Measurements from ENCODE around the gene ADCYAP1. TPM values are rescaled to one million over a fixed set of nuclear protein-coding genes. Genes with fewer than 3 reads are reported as not detected.
A peak's percentile ranks its signal among the peaks of the same experiment; 100 is the strongest.

The ADCYAP1 gene
- total and polyA plus RNA-seq, 2 donors (not counting 1 experiment from before 2014, with no cell fraction given), result not detected

DNA sequence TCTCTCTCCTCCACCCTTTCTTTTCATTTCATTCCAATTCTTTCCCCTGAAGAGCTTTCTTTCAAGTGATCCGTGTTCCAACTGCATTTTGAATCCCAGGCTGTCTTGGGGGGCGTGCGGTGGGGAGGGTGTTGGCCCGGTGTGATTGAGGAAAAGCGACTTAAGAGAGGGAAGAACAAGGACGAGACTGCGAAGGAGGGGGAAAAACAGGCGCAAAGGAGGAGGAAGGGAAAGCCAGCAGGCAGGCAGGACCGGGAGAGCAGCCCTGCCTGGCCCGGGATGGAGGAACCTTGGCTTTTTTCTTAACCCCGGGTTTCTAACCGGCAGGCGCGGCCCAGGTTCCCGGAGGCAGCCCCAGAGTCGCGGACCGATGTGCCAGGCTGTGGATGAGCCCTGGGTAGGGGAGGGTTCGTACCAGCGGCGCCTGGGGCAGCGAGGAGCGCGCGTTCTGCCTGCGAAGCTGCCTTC lies 1.3 kb downstream of the ADCYAP1 start:
- no peaks in the 10 kb centered on the region for H3K79me2 ChIP-seq (ENCODE audit: control insufficient read depth, insufficient read depth, low read length)
- no peaks in the 10 kb centered on the region for H4K20me1 ChIP-seq (ENCODE audit: control insufficient read depth, insufficient read depth, low read length, poor library complexity, severe bottlenecking)
- H3K36me3 ChIP-seq (replicated peaks in 1 of 2; ENCODE audit: control extremely low read depth in 1 of 2, control insufficient read depth in 1 of 2, extremely low read depth in 1 of 2, insufficient read depth in 2 of 2, low read length in 1 of 2), result no peaks in the 10 kb centered on the region
- ChIA-PET POLR2A (no interaction called here), CTCF (no interaction called here)
- ATAC-seq (ENCODE audit: low read depth) (no peak), DNase-seq (no peak)
- H2AFZ ChIP-seq (ENCODE audit: insufficient read depth, low read depth, low read length, poor library complexity, severe bottlenecking), result no peak overlapping the region
- H3K4me1 ChIP-seq (ENCODE audit: control insufficient read depth in 2 of 2, insufficient read depth in 2 of 2, low read length in 2 of 2), result peaks cover 21 to 27% of the 10 kb centered on the region in 2 donors
- H3K27me3 ChIP-seq (replicated peaks in 1 of 4; ENCODE audit: control extremely low read depth in 1 of 4, control insufficient read depth in 3 of 4, insufficient read depth in 4 of 4, low read length in 3 of 4), result peaks cover 0 to 83% (median 36%) of the 10 kb centered on the region in 4 experiments
- H3K9ac ChIP-seq (ENCODE audit: low read length), result no peak overlapping the region
- Mint-ChIP-seq H3K27me3 (peaks cover 60% of the 10 kb centered on the region), H3K9me3 (ENCODE audit: insufficient read depth) (peaks cover 2% of the 10 kb centered on the region), H3K27ac (no peak overlapping the region), H3K4me3 (no peak overlapping the region), H3K4me1 (peaks cover 7% of the 10 kb centered on the region)
- peaks cover 0 to 47% (median 0%) of the 10 kb centered on the region in 3 donors for H3K9me3 ChIP-seq (ENCODE audit: control extremely low read depth in 1 of 3, control insufficient read depth in 2 of 3, insufficient read depth in 1 of 3, low read length in 2 of 3)
- H3K4me2 ChIP-seq (replicated peaks; ENCODE audit: low read depth, low read length, poor library complexity, severe bottlenecking), result no peak overlapping the region
- no peak for TF ChIP-seq EZH2 (IDR thresholded peaks at IDR 0.05; ENCODE audit: borderline replicate concordance, insufficient read depth, low read depth, low read length, poor library complexity, severe bottlenecking)
- TF ChIP-seq, protein P1, sequence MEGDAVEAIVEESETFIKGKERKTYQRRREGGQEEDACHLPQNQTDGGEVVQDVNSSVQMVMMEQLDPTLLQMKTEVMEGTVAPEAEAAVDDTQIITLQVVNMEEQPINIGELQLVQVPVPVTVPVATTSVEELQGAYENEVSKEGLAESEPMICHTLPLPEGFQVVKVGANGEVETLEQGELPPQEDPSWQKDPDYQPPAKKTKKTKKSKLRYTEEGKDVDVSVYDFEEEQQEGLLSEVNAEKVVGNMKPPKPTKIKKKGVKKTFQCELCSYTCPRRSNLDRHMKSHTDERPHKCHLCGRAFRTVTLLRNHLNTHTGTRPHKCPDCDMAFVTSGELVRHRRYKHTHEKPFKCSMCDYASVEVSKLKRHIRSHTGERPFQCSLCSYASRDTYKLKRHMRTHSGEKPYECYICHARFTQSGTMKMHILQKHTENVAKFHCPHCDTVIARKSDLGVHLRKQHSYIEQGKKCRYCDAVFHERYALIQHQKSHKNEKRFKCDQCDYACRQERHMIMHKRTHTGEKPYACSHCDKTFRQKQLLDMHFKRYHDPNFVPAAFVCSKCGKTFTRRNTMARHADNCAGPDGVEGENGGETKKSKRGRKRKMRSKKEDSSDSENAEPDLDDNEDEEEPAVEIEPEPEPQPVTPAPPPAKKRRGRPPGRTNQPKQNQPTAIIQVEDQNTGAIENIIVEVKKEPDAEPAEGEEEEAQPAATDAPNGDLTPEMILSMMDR (IDR thresholded peaks at IDR 0.05), result no peak
- no peak overlapping the region for H3K4me3 ChIP-seq (ENCODE audit: control extremely low read depth in 1 of 5, extremely low read depth in 1 of 5, insufficient read depth in 1 of 5, low read depth in 2 of 5, low read length in 4 of 5)
- WGBS (ENCODE audit: insufficient coverage), result 10% methylated on average over 25 of the region's 26 CpGs
- H3K27ac ChIP-seq (ENCODE audit: low read length in 2 of 2), result no peak overlapping the region
- intact Hi-C loops (cut with micrococcal nuclease), result no loop called here

DNA sequence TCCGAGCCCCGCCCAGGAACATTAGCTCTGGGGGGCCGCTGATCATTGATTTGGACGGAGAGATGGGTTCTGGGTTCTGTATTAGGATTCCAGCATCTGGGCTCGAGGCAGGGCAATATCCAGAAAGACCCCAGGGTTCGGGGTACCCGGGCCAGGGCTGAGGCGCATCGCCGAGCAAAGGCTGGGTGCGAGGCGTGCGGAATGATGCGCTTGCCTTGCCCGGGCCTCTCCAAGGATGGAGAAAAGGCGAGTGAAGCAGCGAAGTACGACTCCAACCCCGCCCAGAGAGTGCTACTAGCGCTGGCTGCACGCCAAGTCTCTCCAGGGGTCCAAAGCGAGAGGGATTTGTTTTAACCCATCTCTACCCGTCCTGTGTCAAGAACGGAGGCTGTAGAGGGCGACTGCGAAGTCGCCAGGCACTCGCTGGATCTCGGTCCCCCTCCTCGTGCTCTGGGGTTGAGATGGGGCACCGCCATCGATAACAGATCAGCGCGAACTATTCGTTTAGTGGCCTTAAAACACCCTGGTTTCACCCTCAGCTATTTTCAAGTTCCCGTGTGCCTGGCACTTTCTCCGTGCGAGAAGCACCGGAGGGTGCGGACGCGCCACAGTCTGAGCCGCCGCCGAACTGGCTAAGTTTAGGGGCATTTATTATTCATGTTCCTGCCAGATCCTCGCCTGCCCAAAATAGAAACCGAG lies 1.9 kb downstream of the ADCYAP1 start:
- no peak for DNase-seq
- H3K79me2 ChIP-seq (ENCODE audit: control insufficient read depth, insufficient read depth, low read length), result no peaks in the 10 kb centered on the region
- no peak overlapping the region for H3K4me3 Mint-ChIP-seq
- ATAC-seq (ENCODE audit: low read depth), result no peak
- no peak overlapping the region for H3K27ac Mint-ChIP-seq
- peak overlapping the region; percentile 50 for H3K4me2 ChIP-seq (replicated peaks; ENCODE audit: low read depth, low read length, poor library complexity, severe bottlenecking)
- ChIA-PET CTCF (no interaction called here), POLR2A (no interaction called here)
- H3K27me3 ChIP-seq (replicated peaks in 1 of 4; ENCODE audit: control extremely low read depth in 1 of 4, control insufficient read depth in 3 of 4, insufficient read depth in 4 of 4, low read length in 3 of 4), result peaks cover 0 to 81% (median 37%) of the 10 kb centered on the region in 4 experiments
- H3K4me3 ChIP-seq (ENCODE audit: control extremely low read depth in 1 of 5, extremely low read depth in 1 of 5, insufficient read depth in 1 of 5, low read depth in 2 of 5, low read length in 4 of 5), result no peak overlapping the region
- no peak overlapping the region for H3K27ac ChIP-seq (ENCODE audit: low read length in 2 of 2)
- intact Hi-C loops (cut with micrococcal nuclease), result no loop called here
- H3K9me3 Mint-ChIP-seq (ENCODE audit: insufficient read depth), result peaks cover 2% of the 10 kb centered on the region
- H3K9me3 ChIP-seq (ENCODE audit: control extremely low read depth in 1 of 3, control insufficient read depth in 2 of 3, insufficient read depth in 1 of 3, low read length in 2 of 3), result peaks cover 0 to 47% (median 0%) of the 10 kb centered on the region in 3 donors
- no peaks in the 10 kb centered on the region for H3K36me3 ChIP-seq (replicated peaks in 1 of 2; ENCODE audit: control extremely low read depth in 1 of 2, control insufficient read depth in 1 of 2, extremely low read depth in 1 of 2, insufficient read depth in 2 of 2, low read length in 1 of 2)
- 12% methylated on average over 45 of the region's 47 CpGs for WGBS (ENCODE audit: insufficient coverage)
- peaks cover 21 to 27% of the 10 kb centered on the region in 2 donors for H3K4me1 ChIP-seq (ENCODE audit: control insufficient read depth in 2 of 2, insufficient read depth in 2 of 2, low read length in 2 of 2)
- no peak overlapping the region for H2AFZ ChIP-seq (ENCODE audit: insufficient read depth, low read depth, low read length, poor library complexity, severe bottlenecking)
- peaks cover 59% of the 10 kb centered on the region for H3K27me3 Mint-ChIP-seq
- H4K20me1 ChIP-seq (ENCODE audit: control insufficient read depth, insufficient read depth, low read length, poor library complexity, severe bottlenecking), result no peaks in the 10 kb centered on the region
- TF ChIP-seq, protein P1 (IDR thresholded peaks at IDR 0.05), result no peak
- TF ChIP-seq EZH2 (IDR thresholded peaks at IDR 0.05; ENCODE audit: borderline replicate concordance, insufficient read depth, low read depth, low read length, poor library complexity, severe bottlenecking), result no peak
- no peak overlapping the region for H3K9ac ChIP-seq (ENCODE audit: low read length)
- H3K4me1 Mint-ChIP-seq, result peaks cover 7% of the 10 kb centered on the region

Measured in B cell (primary cell).